ENCODE results near the gene ZNF212.

DNA sequence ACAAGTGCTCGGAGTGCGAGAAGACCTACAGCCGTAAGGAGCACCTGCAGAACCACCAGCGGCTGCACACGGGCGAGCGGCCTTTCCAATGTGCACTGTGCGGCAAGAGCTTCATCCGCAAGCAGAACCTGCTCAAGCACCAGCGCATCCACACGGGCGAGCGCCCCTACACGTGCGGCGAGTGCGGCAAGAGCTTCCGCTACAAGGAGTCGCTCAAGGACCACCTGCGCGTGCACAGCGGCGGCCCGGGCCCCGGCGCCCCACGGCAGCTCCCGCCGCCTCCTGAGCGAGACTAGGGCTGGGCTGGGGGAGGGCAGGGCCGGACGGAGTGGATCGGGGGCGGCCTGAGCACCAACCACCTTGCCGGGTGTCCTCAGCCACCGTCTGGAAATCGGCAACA lies 15.1 kb upstream of the ZNF212 start:
- no peak for TF ChIP-seq ZNF274 (IDR thresholded peaks at IDR 0.05; ENCODE audit: low read depth, low read length)
- no peak for TF ChIP-seq SUZ12 (IDR thresholded peaks at IDR 0.05; ENCODE audit: extremely low read depth, insufficient read depth, insufficient read length)
- TF ChIP-seq YY1 (IDR thresholded peaks at IDR 0.05; ENCODE audit: insufficient read depth, insufficient read length): no peak

Measured in NT2/D1 (cell line).